CD4-positive, alpha-beta T cell treated with Interleukin-15 for 1 hour (primary cell): ENCODE results near the gene SBF1.
"Not testable (repeated sequence)": the region's sequence is repeated elsewhere in the genome, so short reads cannot be mapped to it uniquely, and the experiment has no call there.

Experiments used
- DNase-seq: peaks from one replicate; pipeline ENCODE4 v3.0.0-alpha.2; 2020

Gene SBF1

GRCh38 chr22:50443801-50444625, 30.8 kb downstream of the SBF1 start:
- no peak for DNase-seq

GRCh38 chr22:50443197-50443596, 31.6 kb downstream of the SBF1 start:
- DNase-seq = no peak

GRCh38 chr22:50441428-50441993, 33.3 kb downstream of the SBF1 start:
- DNase-seq = no peak

- DNase-seq = no peak
Observed at GRCh38 chr22:50440544-50441249, 34.1 kb downstream of the SBF1 start.

GRCh38 chr22:50439871-50440331, 34.9 kb downstream of the SBF1 start:
- DNase-seq = no peak

- DNase-seq = no peak
Observed at GRCh38 chr22:50439314-50439870, 35.4 kb downstream of the SBF1 start.

GRCh38 chr22:50438305-50439275, 36.2 kb downstream of the SBF1 start:
- no peak for DNase-seq

- DNase-seq = no peak
Observed at GRCh38 chr22:50437511-50438304, 37.1 kb downstream of the SBF1 start.

- no peak for DNase-seq
Observed at GRCh38 chr22:50436841-50437341, 37.9 kb downstream of the SBF1 start.

GRCh38 chr22:50436015-50436830, 38.6 kb downstream of the SBF1 start:
- no peak for DNase-seq

- DNase-seq = no peak
Observed at GRCh38 chr22:50435291-50436014, 39.4 kb downstream of the SBF1 start.

- no peak for DNase-seq
Observed at GRCh38 chr22:50434849-50435248, 40.0 kb downstream of the SBF1 start.

GRCh38 chr22:50432877-50433510, 41.8 kb downstream of the SBF1 start:
- DNase-seq = not testable (repeated sequence)

GRCh38 chr22:50432131-50432876, 42.5 kb downstream of the SBF1 start:
- DNase-seq = no peak

GRCh38 chr22:50425179-50425916, 49.5 kb downstream of the SBF1 start:
- DNase-seq = no peak

GRCh38 chr22:50423956-50424355, 50.9 kb downstream of the SBF1 start:
- no peak for DNase-seq
